ENCODE measurements around the gene SLC7A10. TPM values are rescaled to one million over a fixed set of nuclear protein-coding genes. Genes with fewer than 3 reads are reported as not detected.

SLC7A10 gene
- total RNA-seq, 1 donor from 2014 or later = 5.4 TPM

DNA sequence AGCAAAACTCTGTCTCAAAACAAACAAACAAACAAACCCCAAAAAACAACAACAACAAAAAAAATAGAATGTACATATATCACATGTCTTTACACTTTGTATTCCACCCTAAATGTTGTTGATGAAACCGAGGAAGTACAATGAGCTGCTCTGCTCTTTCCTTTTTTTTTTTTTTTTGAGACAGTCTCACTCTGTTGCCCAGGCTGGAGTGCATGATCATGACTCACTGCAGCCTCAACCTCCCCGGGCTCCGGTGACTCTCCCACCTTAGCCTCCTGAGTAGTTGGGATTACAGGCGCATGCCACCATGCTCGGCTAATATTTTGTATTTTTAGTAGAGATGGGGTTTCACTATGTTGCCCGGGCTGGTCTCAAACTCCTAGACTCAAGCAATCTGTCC is 62.2 kb downstream of the SLC7A10 start:
- intact Hi-C loops (cut with DNase I) = no loop called here
- no peak overlapping the region for H3K4me3 ChIP-seq
- H3K9me3 ChIP-seq = no peaks in the 10 kb centered on the region
- H3K36me3 ChIP-seq = no peaks in the 10 kb centered on the region
- no peaks in the 10 kb centered on the region for H3K4me1 ChIP-seq
- no peak overlapping the region for H3K27ac ChIP-seq
- DNase-seq (ENCODE audit: extremely low spot score in 2 of 2) = no peak
- TF ChIP-seq, protein P1, sequence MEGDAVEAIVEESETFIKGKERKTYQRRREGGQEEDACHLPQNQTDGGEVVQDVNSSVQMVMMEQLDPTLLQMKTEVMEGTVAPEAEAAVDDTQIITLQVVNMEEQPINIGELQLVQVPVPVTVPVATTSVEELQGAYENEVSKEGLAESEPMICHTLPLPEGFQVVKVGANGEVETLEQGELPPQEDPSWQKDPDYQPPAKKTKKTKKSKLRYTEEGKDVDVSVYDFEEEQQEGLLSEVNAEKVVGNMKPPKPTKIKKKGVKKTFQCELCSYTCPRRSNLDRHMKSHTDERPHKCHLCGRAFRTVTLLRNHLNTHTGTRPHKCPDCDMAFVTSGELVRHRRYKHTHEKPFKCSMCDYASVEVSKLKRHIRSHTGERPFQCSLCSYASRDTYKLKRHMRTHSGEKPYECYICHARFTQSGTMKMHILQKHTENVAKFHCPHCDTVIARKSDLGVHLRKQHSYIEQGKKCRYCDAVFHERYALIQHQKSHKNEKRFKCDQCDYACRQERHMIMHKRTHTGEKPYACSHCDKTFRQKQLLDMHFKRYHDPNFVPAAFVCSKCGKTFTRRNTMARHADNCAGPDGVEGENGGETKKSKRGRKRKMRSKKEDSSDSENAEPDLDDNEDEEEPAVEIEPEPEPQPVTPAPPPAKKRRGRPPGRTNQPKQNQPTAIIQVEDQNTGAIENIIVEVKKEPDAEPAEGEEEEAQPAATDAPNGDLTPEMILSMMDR (IDR thresholded peaks at IDR 0.05) = no peak
- TF ChIP-seq POLR2AphosphoS5 (IDR thresholded peaks at IDR 0.05; ENCODE audit: insufficient read depth in 1 of 2, low read depth in 1 of 2) = no peak
- no peaks in the 10 kb centered on the region for H3K27me3 ChIP-seq

DNA sequence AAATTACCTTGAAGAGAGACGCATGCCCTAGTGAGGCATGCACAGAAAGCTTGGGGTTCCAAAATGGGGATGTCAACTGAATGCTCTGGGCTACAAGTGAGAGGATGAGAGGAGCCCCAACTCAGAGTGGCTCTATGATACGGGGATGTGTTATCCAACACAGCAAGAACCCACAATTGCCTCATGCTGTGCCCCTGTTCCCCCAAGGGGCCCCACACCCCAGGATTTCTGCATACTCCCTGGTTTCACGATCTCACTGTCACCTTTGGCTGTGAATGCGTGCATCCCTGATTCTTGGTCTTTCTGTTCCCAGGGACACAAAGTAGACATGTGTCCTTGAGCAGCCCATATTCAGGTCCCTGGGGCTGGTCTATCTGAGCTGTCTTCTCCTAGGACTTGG is 64.4 kb downstream of the SLC7A10 start:
- no peaks in the 10 kb centered on the region for H3K36me3 ChIP-seq
- no peaks in the 10 kb centered on the region for H3K9me3 ChIP-seq
- intact Hi-C loops (cut with DNase I) = no loop called here
- H3K27ac ChIP-seq = no peak overlapping the region
- no peaks in the 10 kb centered on the region for H3K4me1 ChIP-seq
- DNase-seq (ENCODE audit: extremely low spot score in 2 of 2) = no peak
- TF ChIP-seq, protein P1 (IDR thresholded peaks at IDR 0.05) = no peak
- no peak for TF ChIP-seq POLR2A (IDR thresholded peaks at IDR 0.05)
- no peak for TF ChIP-seq POLR2AphosphoS5 (IDR thresholded peaks at IDR 0.05; ENCODE audit: insufficient read depth in 1 of 2, low read depth in 1 of 2)
- no peaks in the 10 kb centered on the region for H3K27me3 ChIP-seq
- no peak overlapping the region for H3K4me3 ChIP-seq

DNA sequence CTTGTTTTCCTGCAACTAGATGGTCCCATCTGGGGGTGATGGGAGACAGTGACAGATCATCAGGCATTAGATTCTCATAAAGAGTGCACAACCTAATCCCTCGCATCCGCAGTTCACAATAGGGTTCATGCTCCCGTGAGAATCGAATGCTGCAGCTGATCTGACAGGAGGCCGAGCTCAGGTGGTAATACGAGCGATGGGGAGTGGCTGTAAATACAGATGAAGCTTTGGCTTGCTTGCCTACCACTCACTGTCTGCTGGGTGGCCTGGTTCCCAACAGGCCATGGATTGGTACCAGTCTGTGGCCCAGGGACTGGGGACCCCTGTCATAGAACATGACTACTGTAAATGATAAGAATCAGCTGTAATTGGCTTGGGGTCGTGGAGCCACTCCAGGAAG is 65.8 kb downstream of the SLC7A10 start:
- Histone ChIP-seq H3K9me3 (no peaks in the 10 kb centered on the region), H3K4me3 (no peak overlapping the region), H3K27me3 (no peaks in the 10 kb centered on the region), H3K4me1 (no peaks in the 10 kb centered on the region), H3K27ac (no peak overlapping the region), H3K36me3 (no peaks in the 10 kb centered on the region)
- DNase-seq (ENCODE audit: extremely low spot score in 2 of 2) = no peak
- intact Hi-C loops (cut with DNase I) = no loop called here
- TF ChIP-seq, protein P1 (IDR thresholded peaks at IDR 0.05) = no peak
- TF ChIP-seq POLR2AphosphoS5 (IDR thresholded peaks at IDR 0.05; ENCODE audit: insufficient read depth in 1 of 2, low read depth in 1 of 2) = no peak
- TF ChIP-seq POLR2A (IDR thresholded peaks at IDR 0.05) = no peak

DNA sequence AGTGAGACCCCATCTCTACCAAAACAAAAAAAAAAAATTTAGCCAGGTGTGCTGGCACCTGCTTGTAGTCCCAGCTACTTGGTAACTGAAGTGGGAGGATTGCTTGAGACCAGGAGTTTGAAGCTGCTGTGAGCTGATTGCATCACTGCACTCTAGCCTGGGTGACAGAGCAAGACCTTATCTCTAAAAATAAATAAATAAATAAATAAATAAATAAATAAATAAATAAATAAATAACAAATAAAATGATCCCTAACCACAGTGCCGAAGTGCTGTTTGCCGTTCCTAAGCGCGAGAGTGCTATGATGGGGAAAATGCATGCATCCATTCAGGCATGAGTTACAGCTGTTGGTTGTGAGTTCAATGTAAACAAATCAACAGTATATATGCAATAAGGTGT is 66.5 kb downstream of the SLC7A10 start:
- TF ChIP-seq POLR2AphosphoS5 (IDR thresholded peaks at IDR 0.05; ENCODE audit: insufficient read depth in 1 of 2, low read depth in 1 of 2) = no peak
- TF ChIP-seq, protein P1 (IDR thresholded peaks at IDR 0.05) = no peak
- TF ChIP-seq POLR2A (IDR thresholded peaks at IDR 0.05) = no peak
- Histone ChIP-seq H3K4me3 (no peak overlapping the region), H3K27me3 (no peaks in the 10 kb centered on the region), H3K27ac (no peak overlapping the region), H3K36me3 (no peaks in the 10 kb centered on the region), H3K9me3 (no peaks in the 10 kb centered on the region), H3K4me1 (no peaks in the 10 kb centered on the region)
- DNase-seq (ENCODE audit: extremely low spot score in 2 of 2) = no peak
- intact Hi-C loops (cut with DNase I) = no loop called here

Other genes starting within 250 kb of the SLC7A10 start
- 3.4 TPM for gene RHPN2, start 161.0 kb downstream of the SLC7A10 start, total RNA-seq
- gene GPATCH1, start 144.7 kb downstream of the SLC7A10 start, total RNA-seq = 9.6 TPM
- gene WDR88, start 93.7 kb downstream of the SLC7A10 start, total RNA-seq = not detected
- 20.6 TPM for gene LRP3, start 31.5 kb downstream of the SLC7A10 start, total RNA-seq
- gene CEBPA, start 76.7 kb upstream of the SLC7A10 start, total RNA-seq = 38.3 TPM
- 20.9 TPM for gene CEBPG, start 147.9 kb upstream of the SLC7A10 start, total RNA-seq

All from vagina (tissue), 2 donors.